H1 (cell line): Measurements from ENCODE around the gene CD81. TPM values are rescaled to one million over a fixed set of nuclear protein-coding genes. Genes with fewer than 3 reads are reported as not detected.

Source experiments
- CTCF ChIA-PET: fragments of 300-600 bp; sonication (Branson Sonifier 250); formaldehyde crosslinking; loops from one replicate; lab custom pipeline; 2021; ENCODE audit not compliant: partially characterized antibody; lab: Charles Lee
- POLR2A ChIA-PET: fragments of 300-600 bp; sonication (Branson Sonifier 250); formaldehyde crosslinking; loops from one replicate; lab custom pipeline; 2021; ENCODE audit warnings: inconsistent platforms; ENCODE audit not compliant: partially characterized antibody; lab: Charles Lee
- DNase-seq, 2 experiments: peaks; one replicate each; pipeline versions ENCODE4 v3.0.0 to v3.0.0-alpha.2; 2010 to 2022; ENCODE audit warnings: low spot score in 2 of 2, low read depth in 1 of 2, mixed read lengths in 1 of 2
- FAIRE-seq: peaks from 2 replicates; lab custom pipeline; 2011; peaks lifted over from hg19 to GRCh38; lab: Jason Lieb, UNC
- H2AFZ ChIP-seq: 2 replicates; pipeline ENCODE4 v1.8.1; 2012; ENCODE audit warnings: low read length, inconsistent platforms
- H2AK5ac ChIP-seq: 2 replicates; pipeline ENCODE4 v1.6.1; 2013; ENCODE audit warnings: low read depth, low read length
- H2BK120ac ChIP-seq: replicated peaks from 2 replicates; pipeline ENCODE3; 2013; ENCODE audit warnings: low read depth, low read length, inconsistent platforms
- H2BK12ac ChIP-seq: 2 replicates; pipeline ENCODE4 v1.6.1; 2013; ENCODE audit warnings: low read depth, low read length
- H2BK15ac ChIP-seq: 2 replicates; pipeline ENCODE4 v1.6.1; 2013; ENCODE audit warnings: low read length
- H2BK20ac ChIP-seq: 2 replicates; pipeline ENCODE4 v1.6.1; 2013; ENCODE audit warnings: low read length
- H2BK5ac ChIP-seq: 2 replicates; pipeline ENCODE4 v1.6.1; 2013; ENCODE audit warnings: low read depth, low read length
- H3K14ac ChIP-seq: 2 replicates; pipeline ENCODE4 v1.6.1; 2013; ENCODE audit warnings: inconsistent platforms; ENCODE audit not compliant: insufficient read length
- H3K18ac ChIP-seq: 2 replicates; pipeline ENCODE4 v1.6.1; 2013; ENCODE audit warnings: low read length; ENCODE audit errors: extremely low read depth
- H3K23ac ChIP-seq: 2 replicates; pipeline ENCODE4 v1.6.1; 2013; ENCODE audit warnings: inconsistent platforms; ENCODE audit not compliant: insufficient read length
- H3K23me2 ChIP-seq: 2 replicates; pipeline ENCODE4 v1.6.1; 2013; ENCODE audit warnings: low read depth, low read length
- H3K27ac ChIP-seq: 2 replicates; pipeline ENCODE4 v1.6.1; 2011; ENCODE audit warnings: low read depth, low read length, inconsistent platforms
- H3K27me3 ChIP-seq, 4 experiments: replicated peaks in 1 of 4; 1 replicate in 1 of 4; 2 replicates in 3 of 4; pipeline versions ENCODE4 v1.6.1 to v1.8.1; 2011 to 2013; ENCODE audit warnings: low read length in 3 of 4, mild to moderate bottlenecking in 3 of 4, inconsistent platforms in 2 of 4, mixed read lengths in 2 of 4, moderate library complexity in 1 of 4; ENCODE audit not compliant: control insufficient read depth in 3 of 4, insufficient read depth in 3 of 4; ENCODE audit errors: extremely low read depth in 1 of 4
- H3K36me3 ChIP-seq, 4 experiments: 2 replicates each; pipeline versions ENCODE4 v1.6.1 to v1.8.1; 2011 to 2013; ENCODE audit warnings: mild to moderate bottlenecking in 4 of 4, low read length in 3 of 4, moderate library complexity in 2 of 4, control low read depth in 1 of 4, inconsistent platforms in 1 of 4; ENCODE audit not compliant: insufficient read depth in 4 of 4, control insufficient read depth in 2 of 4
- H3K4ac ChIP-seq: replicated peaks from 2 replicates; pipeline ENCODE3; 2013; ENCODE audit warnings: low read length, low read depth, mixed read lengths, inconsistent platforms; ENCODE audit not compliant: insufficient read length
- H3K4me1 ChIP-seq, 4 experiments: replicated peaks in 1 of 4; 1 replicate in 1 of 4; 2 replicates in 3 of 4; pipeline versions ENCODE4 v1.6.1 to v1.8.1; 2011 to 2013; ENCODE audit warnings: low read length in 3 of 4, inconsistent platforms in 2 of 4, mixed read lengths in 1 of 4; ENCODE audit not compliant: insufficient read depth in 4 of 4, control insufficient read depth in 3 of 4
- H3K4me2 ChIP-seq, 2 experiments: 2 replicates each; pipeline versions ENCODE4 v1.6.1 to v1.8.1; 2011 to 2013; ENCODE audit warnings: low read depth in 2 of 2, low read length in 2 of 2, control low read depth in 1 of 2, inconsistent platforms in 1 of 2, mild to moderate bottlenecking in 1 of 2; ENCODE audit not compliant: insufficient read depth in 1 of 2
- H3K4me3 ChIP-seq, 4 experiments: fragments of 200-600, 300-600 bp in 1 of 4; sonication (generic), shearing (Covaris generic), sonication (Bioruptor Twin) in 1 of 4; 2 replicates each; pipeline versions ENCODE4 v1.5.1 to v1.8.1; 2011 to 2016; ENCODE audit warnings: low read length in 4 of 4, low read depth in 3 of 4, control low read depth in 2 of 4, inconsistent platforms in 2 of 4, mild to moderate bottlenecking in 2 of 4, mixed read lengths in 1 of 4, moderate library complexity in 1 of 4; ENCODE audit not compliant: insufficient read depth in 2 of 4; ENCODE audit errors: extremely low read depth in 1 of 4
- H3K56ac ChIP-seq: replicated peaks from 2 replicates; pipeline ENCODE3; 2013; ENCODE audit warnings: low read depth, mild to moderate bottlenecking, mixed read lengths, low read length, inconsistent platforms; ENCODE audit not compliant: insufficient read length
- H3K79me1 ChIP-seq: 2 replicates; pipeline ENCODE4 v1.6.1; 2013; ENCODE audit warnings: low read depth, low read length, control low read depth
- H3K79me2 ChIP-seq, 2 experiments: 2 replicates each; pipeline versions ENCODE4 v1.6.1 to v1.8.1; 2012 to 2013; ENCODE audit warnings: low read length in 2 of 2, mild to moderate bottlenecking in 2 of 2, inconsistent platforms in 1 of 2; ENCODE audit not compliant: insufficient read depth in 2 of 2, control insufficient read depth in 1 of 2
- H3K9ac ChIP-seq, 4 experiments: replicated peaks in 1 of 4; 1 replicate in 1 of 4; 2 replicates in 3 of 4; pipeline versions ENCODE4 v1.6.1 to v1.8.1; 2011 to 2013; ENCODE audit warnings: low read depth in 3 of 4, low read length in 3 of 4, control low read depth in 2 of 4, mild to moderate bottlenecking in 2 of 4, moderate library complexity in 2 of 4, inconsistent platforms in 1 of 4; ENCODE audit errors: extremely low read depth in 1 of 4
- H3K9me3 ChIP-seq, 2 experiments: 2 replicates each; pipeline versions ENCODE4 v1.6.1 to v1.8.1; 2012 to 2013; ENCODE audit warnings: mild to moderate bottlenecking in 2 of 2, moderate library complexity in 2 of 2, control low read depth in 1 of 2, inconsistent platforms in 1 of 2, low read depth in 1 of 2, low read length in 1 of 2, mixed read lengths in 1 of 2; ENCODE audit not compliant: insufficient read depth in 2 of 2
- H4K20me1 ChIP-seq, 2 experiments: replicated peaks in 1 of 2; 2 replicates each; pipeline versions ENCODE3 to v1.8.1; 2011 to 2013; ENCODE audit warnings: inconsistent platforms in 2 of 2, low read length in 2 of 2, mild to moderate bottlenecking in 1 of 2; ENCODE audit not compliant: insufficient read depth in 2 of 2, control insufficient read depth in 1 of 2
- H4K5ac ChIP-seq: 2 replicates; pipeline ENCODE4 v1.6.1; 2013; ENCODE audit warnings: low read length, low read depth, mixed read lengths, inconsistent platforms; ENCODE audit not compliant: insufficient read length
- H4K8ac ChIP-seq: 2 replicates; pipeline ENCODE4 v1.8.0; 2013; ENCODE audit warnings: mild to moderate bottlenecking, moderate library complexity, low read length, inconsistent platforms; ENCODE audit not compliant: insufficient read depth; ENCODE audit errors: extremely low read depth
- H4K91ac ChIP-seq: replicated peaks from 2 replicates; pipeline ENCODE3; 2013; ENCODE audit warnings: low read length, mixed read lengths, inconsistent platforms; ENCODE audit not compliant: insufficient read length
- GABPA ChIP-seq: IDR thresholded peaks from 2 replicates; pipeline ENCODE4 v1.6.1; 2011; ENCODE audit warnings: mild to moderate bottlenecking, low read length, moderate library complexity, borderline replicate concordance; ENCODE audit not compliant: insufficient read depth
- GTF2F1 ChIP-seq: IDR thresholded peaks from 2 replicates; pipeline ENCODE4 v1.6.1; 2012; ENCODE audit warnings: low read depth, low read length, improper control_type of control experiment, borderline replicate concordance
- HDAC6 ChIP-seq: IDR thresholded peaks from one replicate; pipeline ENCODE4 v1.7.1; 2012; ENCODE audit warnings: low read depth, mild to moderate bottlenecking, inconsistent platforms, low read length, moderate library complexity
- NANOG ChIP-seq: IDR thresholded peaks from 2 replicates; pipeline ENCODE4 v1.6.1; 2011; ENCODE audit warnings: low read length, low read depth, mild to moderate bottlenecking, inconsistent platforms; ENCODE audit not compliant: insufficient read depth, poor library complexity, severe bottlenecking
- PHF8 ChIP-seq: fragments of 200-600 bp; sonication (generic); conservative IDR thresholded peaks from 2 replicates; pipeline ENCODE4 v1.7.1; 2012; ENCODE audit warnings: low read depth, mild to moderate bottlenecking, inconsistent platforms, low read length, moderate library complexity
- POLR2A ChIP-seq, 2 experiments: IDR thresholded peaks; 1 replicate in 1 of 2; 2 replicates in 1 of 2; pipeline ENCODE4 v1.6.1; 2011; ENCODE audit warnings: low read depth in 2 of 2, low read length in 2 of 2, mild to moderate bottlenecking in 2 of 2; ENCODE audit errors: control extremely low read depth in 1 of 2
- POLR2AphosphoS5 ChIP-seq: IDR thresholded peaks from 2 replicates; pipeline ENCODE4 v1.6.1; 2011; ENCODE audit warnings: low read depth, low read length
- RBBP5 ChIP-seq: IDR thresholded peaks from 2 replicates; pipeline ENCODE4 v1.7.1; 2012; ENCODE audit warnings: low read depth, mild to moderate bottlenecking, inconsistent platforms, low read length, moderate library complexity, borderline replicate concordance
- RXRA ChIP-seq: IDR thresholded peaks from 2 replicates; pipeline ENCODE4 v1.6.1; 2011; ENCODE audit warnings: low read depth, mild to moderate bottlenecking, low read length, moderate library complexity; ENCODE audit not compliant: insufficient read depth
- SAP30 ChIP-seq: fragments of 300-600 bp; sonication (generic); IDR thresholded peaks from 2 replicates; pipeline ENCODE4 v1.7.1; 2012; ENCODE audit warnings: low read length, moderate library complexity, mild to moderate bottlenecking, inconsistent platforms; ENCODE audit not compliant: insufficient read depth, insufficient replicate concordance
- SIRT6 ChIP-seq: IDR thresholded peaks from one replicate; pipeline ENCODE4 v1.7.1; 2012; ENCODE audit warnings: low read length, inconsistent platforms
- SIX5 ChIP-seq: IDR thresholded peaks from 2 replicates; pipeline ENCODE4 v1.6.1; 2011; ENCODE audit warnings: mild to moderate bottlenecking, low read depth, low read length
- SP2 ChIP-seq: IDR thresholded peaks from 2 replicates; pipeline ENCODE4 v1.6.1; 2012; ENCODE audit warnings: mild to moderate bottlenecking, low read length, inconsistent platforms
- SP4 ChIP-seq: IDR thresholded peaks from 2 replicates; pipeline ENCODE4 v1.6.1; 2012; ENCODE audit warnings: low read length, inconsistent platforms
- TAF7 ChIP-seq: optimal IDR thresholded peaks from 2 replicates; pipeline ENCODE3; 2011; ENCODE audit warnings: low read depth, mild to moderate bottlenecking, inconsistent platforms, low read length, moderate library complexity, borderline replicate concordance
- WGBS, 2 experiments: shearing (Covaris generic) in 1 of 2; methylation state at CpG; one replicate each; pipeline versions ENCODE4 v1.1.6 to v1.1.7; 2013 to 2015; ENCODE audit warnings: low lambda C conversion rate in 2 of 2, mixed read lengths in 2 of 2, inconsistent platforms in 1 of 2, low coverage in 1 of 2, missing lambda C conversion rate in 1 of 2; ENCODE audit not compliant: insufficient replicate concordance in 2 of 2, insufficient coverage in 1 of 2, insufficient read length in 1 of 2; ENCODE audit errors: extremely low coverage in 1 of 2, missing lambda C conversion rate in 1 of 2; 5-methylcytosine and 5-hydroxymethylcytosine counted together
- polyA plus RNA-seq, 7 experiments: library from polyadenylated mRNA; depleted of rRNA in 3 of 7; stranded (reverse) in 5 of 7; unstranded in 2 of 7; fragments of >200 nt in 5 of 7; fragments of 200-250 nt in 2 of 7; gene quantifications; 1 replicate in 5 of 7; 2 replicates in 1 of 7; 4 replicates in 1 of 7; pipeline versions ENCODE4 v1.2.1 to v1.2.3, GENCODE V29; 2011 to 2013; ENCODE audit warnings: missing spikeins in 2 of 7, mixed read lengths in 2 of 7
- total RNA-seq: library from RNA; stranded (reverse); fragmentation: NEBNext Ultra II Directional; extraction: Animal tissue kit (Norgen Biotek cat#: 25700); gene quantifications from 2 replicates; pipeline ENCODE4 v1.2.1, GENCODE V29; 2021

Gene CD81
- total and polyA plus RNA-seq, 2 of the 8 experiments (the other 6 are each of a cell fraction or from before 2014, with no cell fraction given) = 238 to 309 TPM

DNA sequence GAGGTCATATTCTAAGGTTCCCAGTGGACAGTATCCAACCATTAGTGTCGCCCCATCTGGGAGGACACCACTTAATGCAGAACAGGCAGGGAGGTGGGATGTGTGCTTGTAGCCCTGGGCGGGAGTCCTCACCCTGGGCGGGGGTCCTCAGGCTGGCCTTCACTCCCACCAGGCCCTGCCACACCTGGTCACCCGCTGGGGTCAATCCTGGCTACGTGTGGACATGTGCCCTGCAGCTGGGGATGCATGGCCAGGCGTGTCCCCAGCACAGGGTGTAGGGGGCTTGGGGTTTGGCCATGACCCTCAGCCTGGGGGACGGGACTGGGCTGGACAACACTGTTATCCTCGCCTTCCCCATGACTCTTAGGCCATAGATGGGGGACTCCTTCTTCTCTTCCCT, 48.4 kb downstream of the CD81 start:
- Histone ChIP-seq H2BK15ac (no peak overlapping the region), H3K9ac (no peak overlapping the region), H4K8ac (no peak overlapping the region), H3K4me3 (no peak overlapping the region), H2BK120ac (no peak overlapping the region), H2AFZ (no peak overlapping the region), H3K18ac (no peak overlapping the region), H3K27me3 (peaks cover 0 to 8% (median 0%) of the 10 kb centered on the region in 4 experiments; a peak in 2 of 7 replicates), H3K4me1 (no peaks in the 10 kb centered on the region), H3K4me2 (no peak overlapping the region), H2AK5ac (no peak overlapping the region), H2BK5ac (no peak overlapping the region), H3K79me1 (no peaks in the 10 kb centered on the region), H3K23ac (no peak overlapping the region), H4K91ac (no peak overlapping the region), H2BK12ac (no peak overlapping the region), H3K27ac (no peak overlapping the region), H3K56ac (no peak overlapping the region), H4K20me1 (peaks cover 0 to 17% of the 10 kb centered on the region in 2 experiments), H3K36me3 (no peaks in the 10 kb centered on the region), H3K9me3 (no peaks in the 10 kb centered on the region; a peak in 1 of 4 replicates), H3K79me2 (no peaks in the 10 kb centered on the region), H4K5ac (no peak overlapping the region), H3K14ac (no peak overlapping the region), H3K4ac (no peak overlapping the region), H3K23me2 (peaks cover 15% of the 10 kb centered on the region; the same call in 1 of the 2 replicates), H2BK20ac (no peak overlapping the region)
- FAIRE-seq = no peak
- 77% methylated on average over 7 of the region's 8 CpGs; no CpG with 5 or more reads in 1 of the 2 experiments for WGBS, 2 experiments
- no peak for DNase-seq
- CTCF ChIA-PET = interaction anchor here (0.8 to 11.5 kb wide), 5 partner anchors 11 to 464 kb away, joined by 3 to 359 read pairs (median 21); no protein-coding TSS in a partner anchor
- POLR2A ChIA-PET = interaction anchor here (0.9 kb wide), 1 partner anchor 21 kb away, joined by 3 read pairs; no protein-coding TSS in a partner anchor
- no peak for TF ChIP-seq RXRA
- no peak for TF ChIP-seq POLR2AphosphoS5
- TF ChIP-seq SAP30 = no peak
- TF ChIP-seq TAF7 = no peak
- TF ChIP-seq GABPA = no peak
- no peak for TF ChIP-seq SIRT6
- no peak for TF ChIP-seq SP4
- no peak for TF ChIP-seq RBBP5
- TF ChIP-seq PHF8 = no peak
- TF ChIP-seq POLR2A (IDR thresholded peaks at IDR 0.05; ENCODE audit: control extremely low read depth in 1 of 2, low read depth in 2 of 2, low read length in 2 of 2) = no peak
- TF ChIP-seq SP2 = no peak
- no peak for TF ChIP-seq NANOG
- no peak for TF ChIP-seq HDAC6
- TF ChIP-seq GTF2F1 = no peak
- TF ChIP-seq SIX5 = no peak
